K562 (cell line): Measurements from ENCODE around the gene CLDN7. TPM values are rescaled to one million over a fixed set of nuclear protein-coding genes. Genes with fewer than 3 reads are reported as not detected.

Experiments used
- CREM ChIP-seq: IDR thresholded peaks from 2 replicates; pipeline ENCODE4 v1.6.1; 2014; ENCODE audit warnings: antibody characterized with exemption, low read depth
- E2F1 ChIP-seq: sonication (generic); formaldehyde crosslinking; IDR thresholded peaks from 2 replicates; pipeline ENCODE4 v1.8.1; 2023; ENCODE audit warnings: mild to moderate bottlenecking, missing genetic modification reagents, moderate library complexity
- FOXK1 ChIP-seq: sonication (generic); formaldehyde crosslinking; IDR thresholded peaks from 2 replicates; pipeline ENCODE4 v1.8.0; 2022; ENCODE audit warnings: missing genetic modification reagents, mild to moderate bottlenecking, borderline replicate concordance
- KHSRP ChIP-seq: fragments of 450-650 bp; IDR thresholded peaks from 2 replicates; pipeline ENCODE4 v1.6.1; 2017
- LEF1 ChIP-seq: fragments of 450-650 bp; IDR thresholded peaks from 2 replicates; pipeline ENCODE4 v1.6.1; 2016; ENCODE audit warnings: mild to moderate bottlenecking
- MCM3 ChIP-seq: fragments of 450-650 bp; IDR thresholded peaks from 2 replicates; pipeline ENCODE4 v1.6.1; 2016
- NCOA6 ChIP-seq: fragments of 450-650 bp; IDR thresholded peaks from 2 replicates; pipeline ENCODE4 v1.6.1; 2017; ENCODE audit warnings: mild to moderate bottlenecking
- NFATC3 ChIP-seq: fragments of 450-650 bp; IDR thresholded peaks from 2 replicates; pipeline ENCODE4 v1.6.1; 2017; ENCODE audit warnings: mild to moderate bottlenecking
- NONO ChIP-seq, 2 experiments: fragments of 200-400 bp in 1 of 2; fragments of 450-650 bp in 1 of 2; formaldehyde crosslinking in 1 of 2; IDR thresholded peaks; 2 replicates each; pipeline ENCODE4 v1.6.1; 2017; ENCODE audit warnings: low read depth in 2 of 2, mild to moderate bottlenecking in 2 of 2, moderate library complexity in 2 of 2, low read length in 1 of 2
- PATZ1 ChIP-seq: fragments of 250-450 bp; sonication (Bioruptor Pico); IDR thresholded peaks from 2 replicates; pipeline ENCODE4 v1.5.0; 2020; ENCODE audit warnings: mild to moderate bottlenecking, borderline replicate concordance
- PTBP1 ChIP-seq: fragments of 200-400 bp; formaldehyde crosslinking; IDR thresholded peaks from 2 replicates; pipeline ENCODE4 v1.6.1; 2017; ENCODE audit warnings: low read depth, low read length
- SMAD1 ChIP-seq: fragments of 150-350 bp; IDR thresholded peaks from 2 replicates; pipeline ENCODE4 v1.6.1; 2014; ENCODE audit warnings: low read length, low read depth; ENCODE audit not compliant: partially characterized antibody
- XRCC5 ChIP-seq: fragments of 200-400 bp; formaldehyde crosslinking; IDR thresholded peaks from 2 replicates; pipeline ENCODE4 v1.6.1; 2017; ENCODE audit warnings: low read depth, mild to moderate bottlenecking, low read length
- ZFP1 ChIP-seq: fragments of 450-650 bp; formaldehyde crosslinking; IDR thresholded peaks from 2 replicates; pipeline ENCODE4 v1.4.0; 2020; ENCODE audit warnings: mild to moderate bottlenecking, mixed read lengths
- ZKSCAN8 ChIP-seq: fragments of 200-800 bp; sonication (Bioruptor generic); IDR thresholded peaks from 2 replicates; pipeline ENCODE4 v1.6.1; 2016; ENCODE audit warnings: missing genetic modification characterization, missing compliant biosample characterization
- ZNF174 ChIP-seq: fragments of 250-450 bp; sonication (Bioruptor Pico); IDR thresholded peaks from 2 replicates; pipeline ENCODE4 v1.4.0; 2020; ENCODE audit warnings: mild to moderate bottlenecking
- ZNF239 ChIP-seq: fragments of 250-450 bp; sonication (Bioruptor Pico); IDR thresholded peaks from 2 replicates; pipeline ENCODE4 v1.4.0; 2020; ENCODE audit warnings: mild to moderate bottlenecking
- ZNF408 ChIP-seq: fragments of 250-450 bp; sonication (Bioruptor Pico); IDR thresholded peaks from 2 replicates; pipeline ENCODE4 v1.4.0; 2020; ENCODE audit warnings: low read depth, mild to moderate bottlenecking, moderate library complexity
- polyA plus RNA-seq, 8 experiments: library from polyadenylated mRNA; depleted of rRNA in 4 of 8; stranded (reverse) in 5 of 8; unstranded in 3 of 8; fragments of >200 nt; fragmentation: Nextera tagmentation in 2 of 8; fragmentation: Illumina TruSeq in 1 of 8; extraction: Ambion mirVana in 2 of 8; extraction: Trizol in 1 of 8; gene quantifications; 2 replicates each; pipeline versions ENCODE4 v1.2.1 to v1.2.3, GENCODE V29; 2011 to 2014; ENCODE audit warnings: inconsistent platforms in 1 of 8, missing spikeins in 1 of 8
- total RNA-seq, 7 experiments: library from RNA; depleted of rRNA in 6 of 7; stranded (reverse); fragments of >200 nt in 6 of 7; fragmentation: Illumina TruSeq in 2 of 7; extraction: Trizol in 2 of 7; gene quantifications; 2 replicates each; pipeline versions ENCODE4 v1.2.1 to v1.2.3, GENCODE V29; 2011 to 2021; ENCODE audit warnings: low replicate concordance in 1 of 7
- TF ChIP-seq, protein P1 (sequence below): sonication (generic); formaldehyde crosslinking; IDR thresholded peaks from 2 replicates; pipeline ENCODE4 v1.8.1; 2023; ENCODE audit warnings: mild to moderate bottlenecking, missing genetic modification reagents
- TF ChIP-seq, protein P2 (sequence below): fragments of 250-450 bp; sonication (Bioruptor Pico); IDR thresholded peaks from 2 replicates; pipeline ENCODE4 v1.9.0; 2021; ENCODE audit warnings: mild to moderate bottlenecking
- TF ChIP-seq, protein P3 (sequence below): fragments of 450-650 bp; IDR thresholded peaks from 2 replicates; pipeline ENCODE4 v1.6.1; 2016
- TF ChIP-seq, protein P4 (sequence below): IDR thresholded peaks from 3 replicates; pipeline ENCODE4 v1.6.1; 2011; ENCODE audit warnings: borderline replicate concordance, mild to moderate bottlenecking; ENCODE audit not compliant: insufficient read length, insufficient read depth

Gene CLDN7
- total and polyA plus RNA-seq, 9 of the 15 experiments (the other 6 are each of a cell fraction or from before 2014, with no cell fraction given), result 2.2 to 14.5 (median 7.6) TPM

- TF ChIP-seq, protein P1, sequence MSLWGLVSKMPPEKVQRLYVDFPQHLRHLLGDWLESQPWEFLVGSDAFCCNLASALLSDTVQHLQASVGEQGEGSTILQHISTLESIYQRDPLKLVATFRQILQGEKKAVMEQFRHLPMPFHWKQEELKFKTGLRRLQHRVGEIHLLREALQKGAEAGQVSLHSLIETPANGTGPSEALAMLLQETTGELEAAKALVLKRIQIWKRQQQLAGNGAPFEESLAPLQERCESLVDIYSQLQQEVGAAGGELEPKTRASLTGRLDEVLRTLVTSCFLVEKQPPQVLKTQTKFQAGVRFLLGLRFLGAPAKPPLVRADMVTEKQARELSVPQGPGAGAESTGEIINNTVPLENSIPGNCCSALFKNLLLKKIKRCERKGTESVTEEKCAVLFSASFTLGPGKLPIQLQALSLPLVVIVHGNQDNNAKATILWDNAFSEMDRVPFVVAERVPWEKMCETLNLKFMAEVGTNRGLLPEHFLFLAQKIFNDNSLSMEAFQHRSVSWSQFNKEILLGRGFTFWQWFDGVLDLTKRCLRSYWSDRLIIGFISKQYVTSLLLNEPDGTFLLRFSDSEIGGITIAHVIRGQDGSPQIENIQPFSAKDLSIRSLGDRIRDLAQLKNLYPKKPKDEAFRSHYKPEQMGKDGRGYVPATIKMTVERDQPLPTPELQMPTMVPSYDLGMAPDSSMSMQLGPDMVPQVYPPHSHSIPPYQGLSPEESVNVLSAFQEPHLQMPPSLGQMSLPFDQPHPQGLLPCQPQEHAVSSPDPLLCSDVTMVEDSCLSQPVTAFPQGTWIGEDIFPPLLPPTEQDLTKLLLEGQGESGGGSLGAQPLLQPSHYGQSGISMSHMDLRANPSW (CRISPR knock-in tag), result no peak
- no peak for TF ChIP-seq PATZ1 (CRISPR knock-in tag)
- no peak for TF ChIP-seq PTBP1
- TF ChIP-seq NCOA6, result no peak
- no peak for TF ChIP-seq ZNF174 (CRISPR knock-in tag)
- no peak for TF ChIP-seq LEF1
- TF ChIP-seq SMAD1, result no peak
- TF ChIP-seq, protein P2, sequence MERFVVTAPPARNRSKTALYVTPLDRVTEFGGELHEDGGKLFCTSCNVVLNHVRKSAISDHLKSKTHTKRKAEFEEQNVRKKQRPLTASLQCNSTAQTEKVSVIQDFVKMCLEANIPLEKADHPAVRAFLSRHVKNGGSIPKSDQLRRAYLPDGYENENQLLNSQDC (CRISPR knock-in tag), result no peak
- TF ChIP-seq FOXK1 (CRISPR knock-in tag), result no peak
- TF ChIP-seq NONO (IDR thresholded peaks at IDR 0.05; ENCODE audit: low read depth in 2 of 2, low read length in 1 of 2), result 0 out of 4 replicates have a peak, but pooled peaks of 1 of the 2 experiments have one; percentile 32
- no peak for TF ChIP-seq CREM
- TF ChIP-seq, protein P3, sequence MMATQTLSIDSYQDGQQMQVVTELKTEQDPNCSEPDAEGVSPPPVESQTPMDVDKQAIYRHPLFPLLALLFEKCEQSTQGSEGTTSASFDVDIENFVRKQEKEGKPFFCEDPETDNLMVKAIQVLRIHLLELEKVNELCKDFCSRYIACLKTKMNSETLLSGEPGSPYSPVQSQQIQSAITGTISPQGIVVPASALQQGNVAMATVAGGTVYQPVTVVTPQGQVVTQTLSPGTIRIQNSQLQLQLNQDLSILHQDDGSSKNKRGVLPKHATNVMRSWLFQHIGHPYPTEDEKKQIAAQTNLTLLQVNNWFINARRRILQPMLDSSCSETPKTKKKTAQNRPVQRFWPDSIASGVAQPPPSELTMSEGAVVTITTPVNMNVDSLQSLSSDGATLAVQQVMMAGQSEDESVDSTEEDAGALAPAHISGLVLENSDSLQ, result no peak
- no peak for TF ChIP-seq MCM3
- TF ChIP-seq ZFP1 (CRISPR knock-in tag), result no peak
- TF ChIP-seq, protein P4, sequence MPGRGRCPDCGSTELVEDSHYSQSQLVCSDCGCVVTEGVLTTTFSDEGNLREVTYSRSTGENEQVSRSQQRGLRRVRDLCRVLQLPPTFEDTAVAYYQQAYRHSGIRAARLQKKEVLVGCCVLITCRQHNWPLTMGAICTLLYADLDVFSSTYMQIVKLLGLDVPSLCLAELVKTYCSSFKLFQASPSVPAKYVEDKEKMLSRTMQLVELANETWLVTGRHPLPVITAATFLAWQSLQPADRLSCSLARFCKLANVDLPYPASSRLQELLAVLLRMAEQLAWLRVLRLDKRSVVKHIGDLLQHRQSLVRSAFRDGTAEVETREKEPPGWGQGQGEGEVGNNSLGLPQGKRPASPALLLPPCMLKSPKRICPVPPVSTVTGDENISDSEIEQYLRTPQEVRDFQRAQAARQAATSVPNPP, result no peak
- TF ChIP-seq XRCC5, result no peak
- TF ChIP-seq E2F1 (CRISPR knock-in tag), result no peak
- TF ChIP-seq ZNF408, result no peak
- TF ChIP-seq ZNF239 (CRISPR knock-in tag), result no peak
- TF ChIP-seq KHSRP, result no peak
- TF ChIP-seq ZKSCAN8 (CRISPR knock-in tag), result no peak
- TF ChIP-seq NFATC3, result no peak
These were observed 34.0 kb upstream of the CLDN7 start (continued) for GRCh38 chr17:7296189-7296861.
